ENCODE measurements around the gene ACTL7B.
A peak's percentile ranks its signal among the peaks of the same experiment; 100 is the strongest.
"Not testable (repeated sequence)": the region's sequence is repeated elsewhere in the genome, so short reads cannot be mapped to it uniquely, and the experiment has no call there.

ACTL7B gene

GRCh38 chr9:108874058-108874788 is 18.4 kb upstream of the ACTL7B start:
- DNase-seq: no peak

- DNase-seq: no peak
Measured at GRCh38 chr9:108869092-108869725, 13.4 kb upstream of the ACTL7B start.

- no peak for DNase-seq
Measured at GRCh38 chr9:108867829-108868228, 12.0 kb upstream of the ACTL7B start.

- no peak for DNase-seq
Measured at GRCh38 chr9:108867116-108867515, 11.3 kb upstream of the ACTL7B start.

GRCh38 chr9:108866001-108866420 is 10.2 kb upstream of the ACTL7B start:
- DNase-seq: no peak

- DNase-seq: no peak
Measured at GRCh38 chr9:108865037-108865436, 9.3 kb upstream of the ACTL7B start.

GRCh38 chr9:108864446-108864845 is 8.7 kb upstream of the ACTL7B start:
- DNase-seq: no peak

- DNase-seq: no peak
Measured at GRCh38 chr9:108863891-108864290, 8.1 kb upstream of the ACTL7B start.

- DNase-seq: no peak
Measured at GRCh38 chr9:108861997-108862396, 6.2 kb upstream of the ACTL7B start, which contains the start of gene ACTL7A. ACTL7A (plus strand) TSS chr9:108862266; CDS start chr9:108862323, 57 bp downstream.

- no peak for DNase-seq
Measured at GRCh38 chr9:108861464-108861863, 5.7 kb upstream of the ACTL7B start.

GRCh38 chr9:108860764-108861163 is 5.0 kb upstream of the ACTL7B start:
- DNase-seq: no peak

GRCh38 chr9:108860354-108860753 is 4.6 kb upstream of the ACTL7B start:
- DNase-seq: no peak

GRCh38 chr9:108859459-108860114 is 3.8 kb upstream of the ACTL7B start:
- DNase-seq: no peak

GRCh38 chr9:108857572-108857971 is 1.8 kb upstream of the ACTL7B start:
- DNase-seq: no peak

- DNase-seq: no peak
Measured at GRCh38 chr9:108855529-108855886, 278 bp downstream of the ACTL7B start.

GRCh38 chr9:108854641-108855528 is 901 bp downstream of the ACTL7B start:
- peak in 2 of 56 donors; percentile 3 to 10 for DNase-seq

GRCh38 chr9:108854094-108854493 is 1.7 kb downstream of the ACTL7B start:
- no peak for DNase-seq

- no peak for DNase-seq
Measured at GRCh38 chr9:108852079-108852478, 3.7 kb downstream of the ACTL7B start.

- DNase-seq: no peak
Measured at GRCh38 chr9:108851138-108851537, 4.6 kb downstream of the ACTL7B start.

GRCh38 chr9:108850293-108850897 is 5.4 kb downstream of the ACTL7B start:
- DNase-seq: no peak

GRCh38 chr9:108848296-108848695 is 7.5 kb downstream of the ACTL7B start:
- not testable (repeated sequence) for DNase-seq
